Smooth muscle cell of the brain vasculature (primary cell): ENCODE results near the gene TCF7.

Experiments
- DNase-seq: peaks from one replicate; pipeline ENCODE4 v3.0.0-alpha.2; 2012; ENCODE audit warnings: low read depth, low spot score

TCF7 gene

DNA sequence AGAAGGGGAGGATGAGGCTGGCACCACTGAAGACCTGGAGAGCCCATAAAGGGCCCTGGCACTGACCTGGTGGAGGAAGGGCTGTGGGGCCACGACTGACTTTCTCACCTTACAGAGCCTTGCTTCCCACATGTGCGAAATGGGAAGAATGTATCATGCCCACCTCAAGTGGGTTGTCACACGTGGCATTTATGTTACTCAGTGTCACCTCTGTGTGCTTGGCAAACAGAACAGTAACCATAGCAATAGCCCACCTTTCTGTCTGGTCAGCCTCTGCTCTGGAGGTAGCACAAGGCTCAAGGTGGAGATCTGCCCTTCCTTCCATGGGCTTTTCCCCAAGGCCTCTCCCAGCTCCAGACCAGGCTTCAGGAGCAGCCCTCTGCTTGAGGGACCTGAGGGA lies 16.7 kb downstream of the TCF7 start:
- DNase-seq = no peak

GRCh38 chr5:134131578-134132350 lies 17.3 kb downstream of the TCF7 start:
- DNase-seq = no peak

DNA sequence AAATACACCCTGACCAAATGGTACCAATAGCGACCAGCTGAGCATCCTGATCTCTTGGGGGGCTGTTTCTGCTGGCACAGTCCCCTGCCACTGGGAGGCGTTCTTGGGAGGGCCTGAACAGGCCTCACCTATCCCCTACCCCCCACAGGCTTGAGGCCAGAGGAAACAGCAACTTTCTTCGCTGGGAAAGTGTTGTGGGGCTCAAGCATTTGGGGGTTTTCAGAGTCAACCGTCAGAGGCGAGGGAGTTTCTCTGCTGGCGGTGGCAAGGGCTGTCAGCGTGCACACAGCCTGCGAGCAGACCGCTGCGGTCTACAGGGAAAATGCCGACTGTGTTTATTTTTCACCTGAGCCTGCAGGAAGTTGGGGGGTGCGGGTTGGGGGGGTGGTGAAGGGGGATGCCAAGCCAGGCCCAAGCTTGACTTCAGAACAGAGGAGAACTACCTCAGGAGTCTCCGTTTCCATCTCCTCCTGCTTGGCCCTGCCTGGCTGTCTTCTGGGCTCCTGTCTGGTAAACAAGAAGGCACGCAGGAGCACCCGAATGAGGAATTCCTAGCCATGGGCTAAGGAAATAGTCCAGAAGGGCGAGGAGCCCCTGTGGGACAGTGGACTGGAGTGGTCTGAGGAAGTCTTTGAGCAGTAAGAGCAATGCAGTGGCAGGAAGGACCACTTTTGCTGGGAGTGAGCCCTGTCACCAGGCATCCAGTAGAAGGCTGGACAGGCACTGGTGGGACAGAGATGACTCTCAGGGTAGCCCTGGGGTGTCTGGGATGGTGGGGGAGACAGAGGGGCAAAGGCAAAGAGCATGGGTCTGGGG lies 18.1 kb downstream of the TCF7 start:
- DNase-seq = no peak

DNA sequence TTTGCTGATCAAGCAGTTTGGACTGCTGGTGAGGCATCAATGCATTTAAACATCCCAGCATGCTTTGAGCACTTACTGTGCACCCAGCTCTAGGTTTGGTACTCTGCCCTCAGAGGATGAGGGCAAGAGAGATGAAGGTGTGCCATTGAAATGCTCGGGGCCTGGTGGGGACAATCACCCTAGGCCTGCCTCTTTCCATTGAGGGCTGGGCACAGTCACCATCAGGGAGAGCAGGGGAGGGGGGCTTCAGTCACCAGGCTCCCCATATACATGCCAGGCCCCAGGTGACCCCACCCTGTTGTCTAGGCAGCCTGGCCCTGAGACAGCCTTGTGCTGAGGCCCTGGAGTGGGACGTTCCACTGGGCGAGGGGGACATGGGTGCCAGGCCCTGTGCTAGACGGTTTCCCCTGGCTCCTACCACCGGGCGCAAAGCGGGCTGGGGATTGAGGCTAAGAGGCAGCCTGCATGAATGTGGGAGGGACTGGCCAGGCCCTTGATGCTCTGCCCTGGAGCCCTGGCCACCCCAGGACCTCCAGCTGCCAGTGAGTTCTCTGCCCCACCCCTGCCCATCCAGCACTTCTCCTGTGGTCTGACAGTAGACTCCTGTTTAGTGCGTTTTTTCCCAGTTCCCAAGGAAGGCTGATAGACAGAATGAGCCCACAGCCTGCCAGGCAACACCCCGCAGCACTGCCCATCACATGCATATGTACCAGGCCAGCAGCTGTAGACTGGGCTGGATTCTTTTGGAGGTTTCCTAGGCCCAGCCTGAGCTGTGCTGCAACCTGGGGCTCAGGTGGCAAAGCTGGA lies 18.9 kb downstream of the TCF7 start:
- no peak for DNase-seq

DNA sequence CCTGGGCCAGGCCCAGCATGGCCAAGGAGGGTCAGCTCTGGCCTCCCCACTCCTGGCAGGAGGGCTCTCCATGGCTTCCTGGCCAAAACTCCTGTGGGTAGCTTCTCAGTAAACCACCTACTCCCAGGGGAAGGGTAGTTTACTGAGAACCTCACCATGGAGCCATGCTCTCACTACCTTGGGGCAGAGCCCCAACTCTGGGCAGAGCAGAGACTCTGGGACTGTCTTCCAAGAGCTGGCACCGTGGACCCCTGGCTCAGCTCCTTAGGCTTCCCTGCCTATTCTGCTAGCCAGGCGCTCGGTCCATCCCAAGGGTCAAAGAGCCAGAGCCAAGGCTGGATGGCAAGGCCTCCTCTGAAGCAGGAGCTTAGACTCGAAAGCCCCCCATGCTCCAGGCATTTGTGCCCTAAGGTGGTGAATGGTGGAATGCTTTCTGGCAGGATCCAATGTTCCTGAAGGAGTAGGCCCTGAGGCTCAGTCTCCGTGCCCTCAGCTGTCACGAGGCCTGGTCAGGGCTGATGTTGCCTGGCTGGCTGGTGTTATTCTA lies 19.6 kb downstream of the TCF7 start:
- DNase-seq = no peak

DNA sequence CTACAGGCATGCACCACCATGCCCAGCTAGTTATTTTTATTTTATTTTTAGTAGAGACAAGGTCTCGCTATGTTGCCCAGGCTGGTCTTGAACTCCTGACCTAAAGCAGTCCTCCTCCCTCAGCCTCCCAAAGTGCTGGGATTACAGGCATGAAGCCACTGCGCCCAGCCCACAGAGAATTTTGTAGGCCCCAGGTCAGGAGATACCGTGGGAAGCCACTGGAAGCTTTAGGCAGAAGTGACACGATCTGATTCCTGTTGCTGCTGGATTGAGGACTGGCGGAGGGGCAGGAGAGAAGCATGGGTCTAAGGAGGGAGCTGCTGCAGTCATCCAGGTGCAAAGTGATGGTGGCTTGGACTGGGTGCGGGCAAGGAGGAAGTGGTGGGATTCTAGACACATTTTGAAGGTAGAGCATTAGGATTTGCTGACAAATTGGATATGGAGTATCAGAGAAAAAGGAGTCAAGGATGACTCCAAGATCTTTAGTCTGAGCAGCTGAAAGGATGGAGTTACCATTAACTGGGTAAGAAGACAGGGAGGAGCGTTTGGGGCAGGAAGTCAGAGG lies 20.7 kb downstream of the TCF7 start:
- no peak for DNase-seq

DNA sequence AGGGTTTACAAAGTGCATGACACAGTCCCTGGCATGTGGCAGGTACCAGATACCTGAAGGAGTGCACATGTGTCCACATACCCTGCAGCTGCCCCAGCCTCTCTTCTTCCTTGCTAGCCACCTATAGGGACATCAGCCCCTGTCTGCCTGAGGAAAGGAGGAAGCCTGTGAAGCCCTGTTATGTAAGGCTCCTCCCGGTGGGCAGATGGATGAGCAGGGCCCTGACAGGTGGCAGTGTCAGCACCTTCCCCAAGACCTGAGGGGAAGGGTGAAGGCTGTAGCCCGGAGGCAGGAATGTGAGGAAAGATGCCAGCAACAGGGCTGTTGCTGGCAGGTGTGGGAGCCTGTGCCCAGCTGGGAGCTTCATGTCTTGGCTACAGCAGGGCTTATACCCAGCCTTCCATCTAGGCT lies 21.7 kb downstream of the TCF7 start:
- no peak for DNase-seq

- DNase-seq = no peak
Measured at GRCh38 chr5:134136771-134137170, 22.3 kb downstream of the TCF7 start.

- no peak for DNase-seq
Measured at GRCh38 chr5:134138416-134139376, 24.2 kb downstream of the TCF7 start.

GRCh38 chr5:134139377-134139851 lies 24.9 kb downstream of the TCF7 start:
- no peak for DNase-seq

DNA sequence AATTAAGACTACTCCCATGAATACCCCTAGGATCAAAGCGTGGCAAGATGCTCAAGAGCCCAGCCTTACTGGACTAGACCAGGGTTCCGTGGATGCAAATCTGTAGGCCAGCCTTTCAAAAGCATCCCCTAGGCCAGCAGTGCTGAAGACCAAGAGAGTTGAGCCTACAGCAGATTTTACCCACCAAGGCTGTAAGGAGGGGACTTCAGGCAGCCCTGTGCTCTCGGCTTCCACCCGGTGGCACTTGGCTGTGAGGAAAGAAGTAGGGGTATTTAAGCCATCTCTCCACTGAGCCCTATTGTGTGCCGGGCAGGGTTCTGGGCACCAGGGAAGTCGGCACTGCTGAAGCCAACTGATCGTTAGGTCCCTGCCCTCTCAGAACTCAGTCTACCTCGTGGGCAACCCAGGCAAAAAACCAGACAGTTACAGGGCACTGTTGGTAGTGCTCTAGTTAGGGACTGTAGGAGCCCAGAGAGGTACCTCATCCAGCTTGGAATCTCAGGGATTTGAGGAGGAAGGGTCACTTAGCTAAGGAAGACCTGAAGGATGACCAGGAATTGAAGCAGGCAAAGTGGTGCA lies 25.5 kb downstream of the TCF7 start:
- DNase-seq = no peak

DNA sequence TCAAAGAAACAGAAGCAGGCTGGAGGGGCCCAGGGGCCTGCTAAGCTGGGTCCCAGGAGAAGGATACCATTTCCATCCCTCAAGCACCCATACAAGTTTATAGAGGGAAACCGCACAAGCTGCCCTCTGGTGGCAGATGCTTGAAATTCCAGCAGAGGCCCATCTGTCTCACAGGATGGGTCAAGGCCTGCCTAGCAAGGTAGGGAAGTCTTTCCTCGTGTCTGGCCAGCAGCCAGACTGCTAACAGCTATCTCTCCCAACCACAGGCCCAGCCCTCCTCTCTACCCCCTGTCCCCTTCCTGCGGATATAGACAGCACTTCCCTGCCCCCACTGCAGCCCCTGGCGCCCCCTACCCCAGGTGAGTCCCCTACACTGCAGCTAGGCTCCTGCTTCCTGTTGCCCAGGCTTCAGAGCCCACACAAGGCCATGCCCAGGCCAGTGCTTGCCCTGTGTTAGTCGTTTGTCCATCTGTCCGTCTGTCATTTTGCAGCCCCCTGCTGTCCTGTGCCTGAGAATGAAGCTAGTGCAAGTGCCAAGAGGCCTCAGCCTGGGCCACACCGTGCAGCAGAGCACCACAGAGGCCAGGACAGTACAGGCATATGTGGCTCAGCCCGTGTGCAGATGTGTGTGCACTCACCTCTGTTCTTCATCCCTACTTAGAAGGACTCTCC lies 26.2 kb downstream of the TCF7 start:
- peak; percentile 36 for DNase-seq

GRCh38 chr5:134141331-134142050 lies 27.0 kb downstream of the TCF7 start:
- DNase-seq = no peak

- DNase-seq = no peak
Measured at GRCh38 chr5:134142052-134142451, 27.6 kb downstream of the TCF7 start.

GRCh38 chr5:134142806-134143205 lies 28.3 kb downstream of the TCF7 start:
- no peak for DNase-seq

- DNase-seq = no peak
Measured at GRCh38 chr5:134143431-134143830, 28.9 kb downstream of the TCF7 start.

DNA sequence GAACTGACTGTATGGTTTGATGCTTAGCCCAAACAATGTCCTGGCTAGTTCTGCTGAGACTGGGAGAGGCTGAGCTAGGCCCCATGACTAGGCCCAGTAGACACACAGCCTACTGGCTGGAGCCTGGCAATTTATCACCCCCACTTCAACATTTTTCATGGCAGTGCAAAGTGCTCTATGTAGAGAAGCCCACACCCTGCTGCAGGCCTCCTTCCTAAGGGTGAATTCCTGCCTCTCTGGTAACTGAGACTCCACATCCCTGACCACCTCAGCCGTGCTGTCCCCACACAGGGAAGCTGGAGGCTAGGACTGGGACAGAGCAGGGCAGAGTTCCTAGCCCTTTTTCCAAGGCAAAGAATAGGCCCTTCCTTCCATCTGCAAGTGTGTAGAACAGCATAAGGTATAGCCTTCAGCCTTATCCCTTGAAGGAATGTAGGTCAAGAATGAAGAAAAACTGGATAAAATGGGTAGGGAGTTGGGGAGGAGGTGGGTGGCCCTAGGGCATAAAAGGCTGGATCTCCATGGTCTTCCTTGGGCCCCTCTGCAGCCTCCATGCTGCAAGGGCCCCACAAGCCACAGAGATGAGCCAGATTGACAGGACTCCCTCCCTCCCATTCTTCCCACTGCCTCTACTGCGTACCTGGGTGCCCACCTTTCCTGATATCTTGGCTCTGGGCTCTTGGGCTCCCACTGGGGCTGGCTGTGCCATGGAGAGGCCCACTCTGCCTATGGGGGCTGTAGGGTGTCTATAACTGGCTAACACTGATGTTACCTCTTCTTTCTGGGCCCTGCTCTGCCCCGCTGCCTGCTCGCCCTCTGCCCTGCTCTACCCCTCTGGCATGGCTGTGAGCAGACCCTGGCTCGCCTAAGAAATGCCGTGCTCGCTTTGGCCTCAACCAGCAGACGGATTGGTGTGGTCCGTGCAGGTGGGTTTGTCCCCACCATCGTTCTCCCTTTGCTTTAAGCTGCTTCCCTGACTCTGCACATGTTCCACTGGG lies 29.8 kb downstream of the TCF7 start:
- DNase-seq = no peak
